HG03457 (cell line): Measurements from ENCODE around the gene TMEM232.
"Not testable (repeated sequence)": the region's sequence is repeated elsewhere in the genome, so short reads cannot be mapped to it uniquely, and the experiment has no call there.

Experiments used
- ATAC-seq: cut with Tn5 transposase; IDR thresholded peaks from one replicate; pipeline ENCODE4 v1.9.1; 2021; ENCODE audit warnings: moderate number of reproducible peaks; ENCODE audit not compliant: unreplicated experiment

The TMEM232 gene

GRCh38 chr5:110536120-110537115 lies 190.1 kb downstream of the TMEM232 start:
- no peak for ATAC-seq

- not testable (repeated sequence) for ATAC-seq
Observed at GRCh38 chr5:110535146-110535545, 191.3 kb downstream of the TMEM232 start.

GRCh38 chr5:110525762-110526161 lies 200.7 kb downstream of the TMEM232 start:
- ATAC-seq: no peak

GRCh38 chr5:110517396-110517795 lies 209.1 kb downstream of the TMEM232 start:
- no peak for ATAC-seq

- ATAC-seq: no peak
Observed at GRCh38 chr5:110514030-110514429, 212.4 kb downstream of the TMEM232 start.

- ATAC-seq: no peak
Observed at GRCh38 chr5:110512266-110512665, 214.2 kb downstream of the TMEM232 start.

GRCh38 chr5:110510146-110510545 lies 216.3 kb downstream of the TMEM232 start:
- ATAC-seq: no peak

GRCh38 chr5:110507972-110508371 lies 218.5 kb downstream of the TMEM232 start:
- no peak for ATAC-seq

GRCh38 chr5:110506378-110506777 lies 220.1 kb downstream of the TMEM232 start:
- ATAC-seq: no peak

GRCh38 chr5:110496276-110496675 lies 230.2 kb downstream of the TMEM232 start:
- no peak for ATAC-seq

- no peak for ATAC-seq
Observed at GRCh38 chr5:110492446-110492845, 234.0 kb downstream of the TMEM232 start.

- ATAC-seq: no peak
Observed at GRCh38 chr5:110478895-110479294, 247.6 kb downstream of the TMEM232 start.

- no peak for ATAC-seq
Observed at GRCh38 chr5:110477911-110478310, 248.6 kb downstream of the TMEM232 start.

GRCh38 chr5:110476164-110476563 lies 250.3 kb downstream of the TMEM232 start:
- no peak for ATAC-seq

- ATAC-seq: no peak
Observed at GRCh38 chr5:110475529-110475928, 250.9 kb downstream of the TMEM232 start.

- ATAC-seq: no peak
Observed at GRCh38 chr5:110469486-110469885, 257.0 kb downstream of the TMEM232 start.

GRCh38 chr5:110463106-110463505 lies 263.4 kb downstream of the TMEM232 start:
- no peak for ATAC-seq

GRCh38 chr5:110460837-110461236 lies 265.6 kb downstream of the TMEM232 start:
- ATAC-seq: no peak

- no peak for ATAC-seq
Observed at GRCh38 chr5:110458313-110458712, 268.2 kb downstream of the TMEM232 start.

GRCh38 chr5:110442856-110443255 lies 283.6 kb downstream of the TMEM232 start:
- ATAC-seq: no peak

- ATAC-seq: no peak
Observed at GRCh38 chr5:110441035-110441434, 285.4 kb downstream of the TMEM232 start.

GRCh38 chr5:110440058-110440457 lies 286.4 kb downstream of the TMEM232 start:
- ATAC-seq: no peak
